Spleen (tissue), 11 donors: ENCODE data around the gene PKP2. TPM values are rescaled to one million over a fixed set of nuclear protein-coding genes. Genes with fewer than 3 reads are reported as not detected.
"Not testable (repeated sequence)": the region's sequence is repeated elsewhere in the genome, so short reads cannot be mapped to it uniquely, and the experiment has no call there.

ENCODE experiments used
- DNase-seq: peaks from one replicate; pipeline ENCODE4 v3.0.0-alpha.2; 2020
- H3K27ac ChIP-seq, 8 donors: fragments of 200-600 bp; sonication (generic) in 7 of 8; 1 replicate in 4 of 8; 2 replicates in 4 of 8; pipeline versions ENCODE4 v1.5.0 to v1.8.0; 2016 to 2021; ENCODE audit warnings: inconsistent platforms in 4 of 8, mild to moderate bottlenecking in 4 of 8, moderate library complexity in 1 of 8
- H3K27me3 ChIP-seq, 7 donors: fragments of 200-600 bp; sonication (generic) in 6 of 7; replicated peaks in 1 of 7; 1 replicate in 4 of 7; 2 replicates in 3 of 7; pipeline versions ENCODE4 v1.5.0 to v1.8.0; 2016 to 2021; ENCODE audit warnings: inconsistent platforms in 3 of 7, mild to moderate bottlenecking in 1 of 7
- H3K36me3 ChIP-seq, 6 donors: fragments of 200-600 bp; sonication (generic) in 5 of 6; 1 replicate in 4 of 6; 2 replicates in 2 of 6; pipeline versions ENCODE4 v1.5.0 to v1.8.0; 2016 to 2021; ENCODE audit warnings: inconsistent platforms in 2 of 6
- H3K4me1 ChIP-seq, 6 donors: fragments of 200-600 bp; sonication (generic) in 5 of 6; 1 replicate in 3 of 6; 2 replicates in 3 of 6; pipeline versions ENCODE4 v1.5.0 to v1.8.0; 2016 to 2021; ENCODE audit warnings: inconsistent platforms in 3 of 6
- H3K4me3 ChIP-seq, 8 donors: fragments of 200-600 bp; sonication (generic) in 7 of 8; 1 replicate in 4 of 8; 2 replicates in 4 of 8; pipeline versions ENCODE4 v1.5.0 to v1.8.0; 2016 to 2021; ENCODE audit warnings: inconsistent platforms in 4 of 8, mild to moderate bottlenecking in 4 of 8, moderate library complexity in 2 of 8
- H3K9me3 ChIP-seq, 8 donors: fragments of 200-600 bp; sonication (generic) in 7 of 8; 1 replicate in 4 of 8; 2 replicates in 4 of 8; pipeline versions ENCODE4 v1.5.0 to v1.8.0; 2016 to 2021; ENCODE audit warnings: inconsistent platforms in 4 of 8
- POLR2A ChIP-seq, 3 donors: fragments of 450-650 bp; IDR thresholded peaks; one replicate each; pipeline ENCODE4 v1.5.1; 2017; ENCODE audit warnings: antibody characterized with exemption in 3 of 3, mild to moderate bottlenecking in 1 of 3
- POLR2AphosphoS5 ChIP-seq, 3 donors: sonication (generic); formaldehyde crosslinking; IDR thresholded peaks; one replicate each; pipeline ENCODE4 v1.5.1; 2017; ENCODE audit warnings: antibody characterized with exemption in 3 of 3
- WGBS, 5 donors: extraction: QIAGEN DNeasy Blood & Tissue Kit in 3 of 5; methylation state at CpG; one replicate each; pipeline versions ENCODE4 v1.1.5 to v1.1.7; 2013 to 2018; 5-methylcytosine and 5-hydroxymethylcytosine counted together
- intact Hi-C: fragments of 100-400 bp; cut with DNase I; formaldehyde crosslinking; loops from one replicate; pipeline ENCODE4 v1.15.0; 2023; ENCODE audit warnings: low total_unique reads
- polyA plus RNA-seq, 3 donors: library from polyadenylated mRNA; stranded (reverse); fragments of 200-250 nt; gene quantifications; one replicate each; pipeline ENCODE4 v1.2.1, GENCODE V29; 2013
- total RNA-seq, 7 donors: library from RNA; depleted of rRNA in 3 of 7; stranded (reverse); fragments of >200 nt in 3 of 7; fragmentation: NEBNext Ultra II Directional in 4 of 7; extraction: Animal tissue kit (Norgen Biotek cat#: 25700) in 4 of 7; gene quantifications; one replicate each; pipeline versions ENCODE4 v1.1.0 to v1.2.1, GENCODE V29; 2016 to 2021
- TF ChIP-seq, protein P1 (sequence below), 11 experiments: fragments of 200-600 bp in 7 of 11; fragments of 450-650 bp in 4 of 11; sonication (generic) in 4 of 11; IDR thresholded peaks in 8 of 11; conservative IDR thresholded peaks in 3 of 11; 1 replicate in 7 of 11; 2 replicates in 4 of 11; pipeline versions ENCODE4 v1.4.0 to v1.8.0; 2016 to 2021; ENCODE audit warnings: antibody characterized with exemption in 11 of 11, inconsistent platforms in 4 of 11, mild to moderate bottlenecking in 1 of 11
- donor health status: healthy with polysubstance abuse.
- donor health status: DM: no; HTN: no; CAD: no; lungs with moderate emphysema.
- donor health status: DM: no; HTN: no; CAD: no.
- donor health status: Bipolar disorder and iron deficiency.
- donor health status: healthy.
- donor health status: DM: no; HTN: no; CAD: no.
- donor health status: DM: yes; HTN: yes; CAD: no.

Gene PKP2
- total and polyA plus RNA-seq, 10 donors, result 1.5 to 10.8 (median 3.3) TPM

DNA sequence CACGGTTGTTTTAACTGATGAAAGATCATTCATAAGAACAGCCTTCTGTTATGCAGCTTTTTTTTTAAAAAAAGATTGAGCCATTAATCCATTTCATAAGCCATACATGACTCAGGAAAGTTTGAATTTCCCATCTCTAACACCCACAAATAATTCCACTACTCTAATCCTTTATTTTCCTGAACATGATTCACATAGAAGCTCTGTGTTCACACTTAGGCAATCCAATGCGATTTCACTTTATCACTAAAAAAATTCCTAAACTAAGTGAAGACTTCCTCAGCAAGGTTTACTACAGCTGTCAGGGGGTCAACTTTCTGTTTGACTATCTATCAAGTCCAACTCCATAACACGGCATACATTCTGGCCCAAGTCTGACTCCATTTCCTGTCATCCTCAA, 25.9 kb downstream of the PKP2 start:
- WGBS, 5 donors, result 55 to 75% (median 65%) methylated on average over 3 of the region's 3 CpGs
- H3K36me3 ChIP-seq, result peaks cover 0 to 5% (median 0%) of the 10 kb centered on the region in 6 donors
- no peak for DNase-seq
- intact Hi-C loops, result no loop called here
- TF ChIP-seq POLR2A (IDR thresholded peaks at IDR 0.05) (no peak), POLR2AphosphoS5 (IDR thresholded peaks at IDR 0.05) (no peak)
- TF ChIP-seq, protein P1, sequence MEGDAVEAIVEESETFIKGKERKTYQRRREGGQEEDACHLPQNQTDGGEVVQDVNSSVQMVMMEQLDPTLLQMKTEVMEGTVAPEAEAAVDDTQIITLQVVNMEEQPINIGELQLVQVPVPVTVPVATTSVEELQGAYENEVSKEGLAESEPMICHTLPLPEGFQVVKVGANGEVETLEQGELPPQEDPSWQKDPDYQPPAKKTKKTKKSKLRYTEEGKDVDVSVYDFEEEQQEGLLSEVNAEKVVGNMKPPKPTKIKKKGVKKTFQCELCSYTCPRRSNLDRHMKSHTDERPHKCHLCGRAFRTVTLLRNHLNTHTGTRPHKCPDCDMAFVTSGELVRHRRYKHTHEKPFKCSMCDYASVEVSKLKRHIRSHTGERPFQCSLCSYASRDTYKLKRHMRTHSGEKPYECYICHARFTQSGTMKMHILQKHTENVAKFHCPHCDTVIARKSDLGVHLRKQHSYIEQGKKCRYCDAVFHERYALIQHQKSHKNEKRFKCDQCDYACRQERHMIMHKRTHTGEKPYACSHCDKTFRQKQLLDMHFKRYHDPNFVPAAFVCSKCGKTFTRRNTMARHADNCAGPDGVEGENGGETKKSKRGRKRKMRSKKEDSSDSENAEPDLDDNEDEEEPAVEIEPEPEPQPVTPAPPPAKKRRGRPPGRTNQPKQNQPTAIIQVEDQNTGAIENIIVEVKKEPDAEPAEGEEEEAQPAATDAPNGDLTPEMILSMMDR (IDR thresholded peaks at IDR 0.05 in 8 of 11, conservative IDR thresholded peaks at IDR 0.05 in 3 of 11), result no peak
- H3K4me3 ChIP-seq, result no peak overlapping the region
- no peaks in the 10 kb centered on the region for H3K27me3 ChIP-seq
- H3K27ac ChIP-seq, result no peak overlapping the region
- H3K4me1 ChIP-seq, result no peaks in the 10 kb centered on the region
- no peaks in the 10 kb centered on the region for H3K9me3 ChIP-seq

DNA sequence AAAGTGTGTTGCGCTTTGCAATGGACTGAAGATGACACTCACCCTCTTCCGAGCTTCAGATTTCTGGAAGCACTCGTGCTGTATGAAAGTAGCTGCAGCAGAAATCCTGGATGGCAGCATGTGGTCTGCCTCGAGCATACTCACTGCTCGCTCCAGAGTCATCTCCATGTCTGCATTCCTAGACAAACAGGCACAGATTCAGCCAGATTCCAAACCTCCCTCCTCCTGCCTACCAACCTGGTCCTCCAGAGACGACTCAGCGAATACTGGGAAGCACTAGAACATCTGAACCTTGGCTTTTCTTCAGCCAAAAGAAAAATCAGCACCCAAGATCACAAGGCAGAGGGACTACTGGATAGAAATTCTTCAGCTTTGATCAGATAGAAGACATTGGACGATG, 27.7 kb downstream of the PKP2 start:
- Histone ChIP-seq H3K27me3 (no peaks in the 10 kb centered on the region), H3K27ac (no peak overlapping the region), H3K4me3 (no peak overlapping the region), H3K4me1 (no peaks in the 10 kb centered on the region), H3K36me3 (peaks cover 0 to 5% (median 0%) of the 10 kb centered on the region in 6 donors), H3K9me3 (no peaks in the 10 kb centered on the region)
- 92 to 98% (median 94%) methylated on average over 8 of the region's 8 CpGs for WGBS, 5 donors
- intact Hi-C loops, result no loop called here
- TF ChIP-seq, protein P1 (IDR thresholded peaks at IDR 0.05 in 8 of 11, conservative IDR thresholded peaks at IDR 0.05 in 3 of 11), result no peak
- TF ChIP-seq POLR2AphosphoS5 (IDR thresholded peaks at IDR 0.05) (no peak), POLR2A (IDR thresholded peaks at IDR 0.05) (no peak)
- no peak for DNase-seq

DNA sequence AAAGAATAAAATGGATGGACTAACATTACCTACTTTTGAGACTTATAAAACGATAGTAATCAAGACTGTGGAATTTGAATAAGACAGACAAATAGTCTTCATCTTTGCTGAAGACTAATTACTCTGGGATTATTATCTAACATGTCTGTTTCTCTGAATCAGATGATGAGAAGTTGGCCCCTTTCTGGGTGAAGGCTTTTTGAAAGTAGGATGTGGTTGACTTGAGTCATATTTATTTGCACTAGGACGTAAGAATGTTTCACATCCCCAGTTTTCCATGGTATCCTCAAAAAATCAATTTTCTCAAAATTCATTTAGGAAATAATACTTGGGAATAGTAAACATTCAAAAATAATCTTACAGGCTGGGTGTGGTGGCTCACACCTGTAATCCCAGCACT, 31.8 kb downstream of the PKP2 start:
- WGBS, 5 donors, result 61 to 84% (median 76%) methylated on average over 2 of the region's 2 CpGs
- Histone ChIP-seq H3K36me3 (peaks cover 0 to 5% (median 0%) of the 10 kb centered on the region in 6 donors), H3K27ac (no peak overlapping the region), H3K4me1 (no peaks in the 10 kb centered on the region), H3K4me3 (no peak overlapping the region), H3K27me3 (no peaks in the 10 kb centered on the region), H3K9me3 (no peaks in the 10 kb centered on the region)
- no peak for TF ChIP-seq POLR2A (IDR thresholded peaks at IDR 0.05)
- TF ChIP-seq, protein P1 (IDR thresholded peaks at IDR 0.05 in 8 of 11, conservative IDR thresholded peaks at IDR 0.05 in 3 of 11), result no peak
- no peak for TF ChIP-seq POLR2AphosphoS5 (IDR thresholded peaks at IDR 0.05)
- no peak for DNase-seq
- intact Hi-C loops, result no loop called here

- peaks cover 0 to 3% (median 0%) of the 10 kb centered on the region in 6 donors for H3K36me3 ChIP-seq
- H3K4me1 ChIP-seq, result no peaks in the 10 kb centered on the region
- H3K27me3 ChIP-seq, result no peaks in the 10 kb centered on the region
- no peak overlapping the region for H3K27ac ChIP-seq
- WGBS, 5 donors, result 86 to 97% (median 93%) methylated on average over 7 of the region's 7 CpGs
- H3K4me3 ChIP-seq, result no peak overlapping the region
- intact Hi-C loops, result no loop called here
- H3K9me3 ChIP-seq, result no peaks in the 10 kb centered on the region
- DNase-seq, result no peak
- TF ChIP-seq POLR2AphosphoS5 (IDR thresholded peaks at IDR 0.05) (no peak), POLR2A (IDR thresholded peaks at IDR 0.05) (no peak)
- TF ChIP-seq, protein P1 (IDR thresholded peaks at IDR 0.05 in 8 of 11, conservative IDR thresholded peaks at IDR 0.05 in 3 of 11), result no peak
These were observed 33.4 kb downstream of the PKP2 start for GRCh38 chr12:32863128-32863527.

DNA sequence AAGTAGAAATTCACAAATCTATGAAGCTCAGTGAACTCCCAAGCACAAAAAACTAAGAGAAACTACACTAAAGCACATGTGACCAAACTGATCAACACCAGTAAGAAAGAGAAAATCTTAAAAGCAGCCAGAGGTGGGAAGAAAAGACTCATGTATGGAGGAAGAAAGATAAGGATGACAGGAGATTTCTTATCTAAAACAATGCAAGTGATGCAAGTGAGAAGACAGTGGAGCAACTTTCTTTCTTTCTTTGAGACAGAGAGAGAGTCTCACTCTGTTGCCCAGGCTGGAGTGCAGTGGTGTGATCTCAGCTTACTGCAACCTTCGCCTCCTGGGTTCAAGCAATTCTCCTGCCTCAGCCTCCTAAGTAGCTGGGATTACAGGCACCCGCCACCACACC, 34.9 kb downstream of the PKP2 start:
- H3K36me3 ChIP-seq, intact Hi-C loops, H3K27ac ChIP-seq, DNase-seq, H3K4me1 ChIP-seq, H3K4me3 ChIP-seq, H3K9me3 ChIP-seq, H3K27me3 ChIP-seq: not testable (repeated sequence)
- 86 to 100% (median 87%) methylated on average over 2 of the region's 2 CpGs for WGBS, 5 donors
